Measurements from ENCODE around the gene JAK1. TPM values are rescaled to one million over a fixed set of nuclear protein-coding genes. Genes with fewer than 3 reads are reported as not detected.

The JAK1 gene
- total RNA-seq, 1 experiment from 2014 or later, result 44.1 TPM

GRCh38 chr1:64996541-64997257 is 30.4 kb upstream of the JAK1 start:
- Histone ChIP-seq H3K79me2 (ENCODE audit: low read length) (no peaks in the 10 kb centered on the region), H3K9me2 (replicated peaks; ENCODE audit: low read length) (no peaks in the 10 kb centered on the region), H2AFZ (ENCODE audit: low read length) (no peak overlapping the region), H3K36me3 (ENCODE audit: low read depth, low read length) (no peaks in the 10 kb centered on the region), H3K27ac (ENCODE audit: low read length) (no peak overlapping the region), H3K27me3 (ENCODE audit: low read length) (no peaks in the 10 kb centered on the region), H3K9me3 (ENCODE audit: low read length) (no peaks in the 10 kb centered on the region), H3K9ac (ENCODE audit: low read length) (no peak overlapping the region), H3K4me1 (ENCODE audit: insufficient read depth, low read length) (no peaks in the 10 kb centered on the region), H3K4me2 (ENCODE audit: low read length) (no peak overlapping the region), H4K20me1 (ENCODE audit: low read length) (no peaks in the 10 kb centered on the region), H3K4me3 (ENCODE audit: low read length) (no peak overlapping the region), H3F3A (ENCODE audit: low read length, unreplicated experiment) (no peaks in the 10 kb centered on the region)
- BruUV-seq (replicated peaks), result no TSS peak
- TF ChIP-seq EZH2 (IDR thresholded peaks at IDR 0.05; ENCODE audit: low read length, unreplicated experiment) (no peak), CTCF (conservative IDR thresholded peaks at IDR 0.05; ENCODE audit: low read depth, low read length) (no peak), EZH2phosphoT487 (IDR thresholded peaks at IDR 0.05; ENCODE audit: borderline replicate concordance, low read length) (no peak)
- POLR2A ChIA-PET (ENCODE audit: unreplicated experiment), result no interaction called here
- CTCF ChIA-PET, result no interaction called here
- ATAC-seq (no peak), DNase-seq (no peak)
- intact Hi-C loops (cut with micrococcal nuclease), result no loop called here

- ATAC-seq, result no peak
- Histone ChIP-seq H3K9me3 (ENCODE audit: low read length) (no peaks in the 10 kb centered on the region), H3K27me3 (ENCODE audit: low read length) (no peaks in the 10 kb centered on the region), H3K79me2 (ENCODE audit: low read length) (no peaks in the 10 kb centered on the region), H3K9me2 (replicated peaks; ENCODE audit: low read length) (no peaks in the 10 kb centered on the region), H3K27ac (ENCODE audit: low read length) (no peak overlapping the region), H3K4me1 (ENCODE audit: insufficient read depth, low read length) (no peaks in the 10 kb centered on the region), H2AFZ (ENCODE audit: low read length) (no peak overlapping the region), H3F3A (ENCODE audit: low read length, unreplicated experiment) (no peaks in the 10 kb centered on the region), H3K4me2 (ENCODE audit: low read length) (no peak overlapping the region), H3K36me3 (ENCODE audit: low read depth, low read length) (no peaks in the 10 kb centered on the region), H3K4me3 (ENCODE audit: low read length) (no peak overlapping the region), H4K20me1 (ENCODE audit: low read length) (no peaks in the 10 kb centered on the region), H3K9ac (ENCODE audit: low read length) (no peak overlapping the region)
- no TSS peak for BruUV-seq (replicated peaks)
- TF ChIP-seq EZH2phosphoT487 (IDR thresholded peaks at IDR 0.05; ENCODE audit: borderline replicate concordance, low read length) (no peak), EZH2 (IDR thresholded peaks at IDR 0.05; ENCODE audit: low read length, unreplicated experiment) (no peak), CTCF (conservative IDR thresholded peaks at IDR 0.05; ENCODE audit: low read depth, low read length) (no peak)
- CTCF ChIA-PET, result no interaction called here
- intact Hi-C loops (cut with micrococcal nuclease), result no loop called here
- POLR2A ChIA-PET (ENCODE audit: unreplicated experiment), result no interaction called here
- no peak for DNase-seq
These were observed 29.0 kb upstream of the JAK1 start for GRCh38 chr1:64995316-64995715.

All from PC-3 (cell line).